HepG2 (cell line): ENCODE data around the gene IFT122. TPM values are rescaled to one million over a fixed set of nuclear protein-coding genes. Genes with fewer than 3 reads are reported as not detected.

Source experiments
- ATAD3A ChIP-seq: sonication (generic); formaldehyde crosslinking; IDR thresholded peaks from 2 replicates; pipeline ENCODE4 v1.4.0; 2020; ENCODE audit warnings: missing genetic modification reagents
- GATAD2A ChIP-seq: IDR thresholded peaks from 2 replicates; pipeline ENCODE4 v1.6.1; 2016
- GZF1 ChIP-seq: sonication (generic); formaldehyde crosslinking; IDR thresholded peaks from 2 replicates; pipeline ENCODE4 v1.5.1; 2020; ENCODE audit warnings: mild to moderate bottlenecking, missing genetic modification reagents
- HMG20B ChIP-seq: conservative IDR thresholded peaks from 2 replicates; pipeline ENCODE4 v1.6.1; 2016; ENCODE audit warnings: missing genetic modification reagents, missing compliant biosample characterization
- HNF4G ChIP-seq, 2 experiments: sonication (generic) in 1 of 2; formaldehyde crosslinking in 1 of 2; IDR thresholded peaks; 2 replicates each; pipeline versions ENCODE4 v1.4.0 to v1.6.1; 2011 to 2020; ENCODE audit warnings: borderline replicate concordance in 2 of 2, low read depth in 2 of 2, mild to moderate bottlenecking in 2 of 2, low read length in 1 of 2, missing genetic modification reagents in 1 of 2, moderate library complexity in 1 of 2
- NCOA1 ChIP-seq: sonication (generic); formaldehyde crosslinking; IDR thresholded peaks from 2 replicates; pipeline ENCODE4 v1.9.0; 2021; ENCODE audit warnings: missing genetic modification reagents
- SKI ChIP-seq: fragments of 450-650 bp; IDR thresholded peaks from one replicate; pipeline ENCODE4 v1.6.1; 2018; ENCODE audit warnings: mild to moderate bottlenecking; ENCODE audit not compliant: partially characterized antibody
- SP5 ChIP-seq: IDR thresholded peaks from 2 replicates; pipeline ENCODE4 v1.6.1; 2016; ENCODE audit warnings: low read depth, borderline replicate concordance
- TCF7L2 ChIP-seq: IDR thresholded peaks from 2 replicates; pipeline ENCODE4 v1.6.1; 2011; ENCODE audit warnings: mild to moderate bottlenecking, low read depth, low read length, moderate library complexity
- ZFAT ChIP-seq: sonication (generic); formaldehyde crosslinking; conservative IDR thresholded peaks from 2 replicates; pipeline ENCODE4 v1.8.1; 2023; ENCODE audit warnings: missing genetic modification reagents, inconsistent platforms
- ZNF256 ChIP-seq: sonication (generic); formaldehyde crosslinking; conservative IDR thresholded peaks from 2 replicates; pipeline ENCODE4 v1.4.0; 2020; ENCODE audit warnings: missing genetic modification reagents
- ZNF501 ChIP-seq: sonication (generic); formaldehyde crosslinking; IDR thresholded peaks from 2 replicates; pipeline ENCODE4 v1.5.1; 2020; ENCODE audit warnings: mild to moderate bottlenecking, moderate library complexity, missing genetic modification reagents
- ZNF772 ChIP-seq: sonication (generic); formaldehyde crosslinking; IDR thresholded peaks from 2 replicates; pipeline ENCODE4 v1.5.0; 2020; ENCODE audit warnings: mild to moderate bottlenecking, missing genetic modification reagents
- ZNF792 ChIP-seq: IDR thresholded peaks from 2 replicates; pipeline ENCODE4 v1.6.1; 2016
- polyA plus RNA-seq, 8 experiments: library from polyadenylated mRNA; depleted of rRNA in 3 of 8; stranded (reverse) in 7 of 8; unstranded in 1 of 8; fragments of >200 nt; fragmentation: Illumina TruSeq in 4 of 8; extraction: Trizol in 4 of 8; gene quantifications; 2 replicates each; pipeline versions ENCODE4 v1.2.1 to v1.2.3, GENCODE V29; 2011 to 2016; ENCODE audit warnings: low read depth in 4 of 8, missing spikeins in 1 of 8, mixed read lengths in 1 of 8; ENCODE audit not compliant: insufficient read depth in 1 of 8
- total RNA-seq, 5 experiments: library from RNA; depleted of rRNA; stranded (reverse); fragments of >200 nt; fragmentation: Illumina TruSeq; extraction: Trizol; gene quantifications; 2 replicates each; pipeline ENCODE4 v1.2.3, GENCODE V29; 2016; ENCODE audit warnings: low read depth in 1 of 5
- TF ChIP-seq, protein P1 (sequence below): sonication (generic); formaldehyde crosslinking; IDR thresholded peaks from 2 replicates; pipeline ENCODE4 v1.4.0; 2020; ENCODE audit warnings: missing genetic modification reagents
- TF ChIP-seq, protein P2 (sequence below): sonication (generic); formaldehyde crosslinking; conservative IDR thresholded peaks from 2 replicates; pipeline ENCODE4 v1.4.0; 2020; ENCODE audit warnings: mild to moderate bottlenecking, missing genetic modification reagents, moderate library complexity
- TF ChIP-seq, protein P3 (sequence below): IDR thresholded peaks from 2 replicates; pipeline ENCODE4 v1.6.1; 2016
- TF ChIP-seq, protein P4 (sequence below): sonication (generic); formaldehyde crosslinking; IDR thresholded peaks from 2 replicates; pipeline ENCODE4 v1.5.1; 2020; ENCODE audit warnings: mild to moderate bottlenecking, moderate library complexity, missing genetic modification reagents
- TF ChIP-seq, protein P5 (sequence below): sonication (generic); formaldehyde crosslinking; IDR thresholded peaks from 2 replicates; pipeline ENCODE4 v1.4.0; 2020; ENCODE audit warnings: missing genetic modification reagents

Gene IFT122
- total and polyA plus RNA-seq, 2 of the 13 experiments (the other 11 are each of a cell fraction or from before 2014, with no cell fraction given), result 10.1 to 10.3 TPM

DNA sequence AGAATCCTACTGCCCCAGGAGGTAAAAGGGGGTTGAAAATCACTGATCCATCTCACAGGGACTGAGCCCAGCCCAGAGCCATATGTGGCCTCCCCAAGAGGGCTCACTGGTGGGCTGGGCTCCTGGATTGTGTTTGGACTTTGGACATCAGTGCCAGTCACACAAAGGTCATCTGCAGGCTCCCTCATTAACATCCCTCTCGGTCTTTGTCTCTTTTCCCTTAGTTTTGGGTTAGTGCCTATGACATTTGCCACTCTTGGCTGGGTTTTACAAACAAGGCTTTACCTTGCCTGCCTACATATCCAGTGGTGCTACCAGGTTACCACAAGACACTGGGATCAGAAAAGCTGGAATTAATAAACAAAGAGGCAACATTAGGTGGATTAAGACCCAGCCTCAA lies 27.9 kb downstream of the IFT122 start (continued):
- TF ChIP-seq, protein P1, sequence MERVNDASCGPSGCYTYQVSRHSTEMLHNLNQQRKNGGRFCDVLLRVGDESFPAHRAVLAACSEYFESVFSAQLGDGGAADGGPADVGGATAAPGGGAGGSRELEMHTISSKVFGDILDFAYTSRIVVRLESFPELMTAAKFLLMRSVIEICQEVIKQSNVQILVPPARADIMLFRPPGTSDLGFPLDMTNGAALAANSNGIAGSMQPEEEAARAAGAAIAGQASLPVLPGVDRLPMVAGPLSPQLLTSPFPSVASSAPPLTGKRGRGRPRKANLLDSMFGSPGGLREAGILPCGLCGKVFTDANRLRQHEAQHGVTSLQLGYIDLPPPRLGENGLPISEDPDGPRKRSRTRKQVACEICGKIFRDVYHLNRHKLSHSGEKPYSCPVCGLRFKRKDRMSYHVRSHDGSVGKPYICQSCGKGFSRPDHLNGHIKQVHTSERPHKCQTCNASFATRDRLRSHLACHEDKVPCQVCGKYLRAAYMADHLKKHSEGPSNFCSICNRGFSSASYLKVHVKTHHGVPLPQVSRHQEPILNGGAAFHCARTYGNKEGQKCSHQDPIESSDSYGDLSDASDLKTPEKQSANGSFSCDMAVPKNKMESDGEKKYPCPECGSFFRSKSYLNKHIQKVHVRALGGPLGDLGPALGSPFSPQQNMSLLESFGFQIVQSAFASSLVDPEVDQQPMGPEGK, result 0 out of 2 replicates have a peak, but pooled peaks have one; percentile 19
- TF ChIP-seq, protein P2, sequence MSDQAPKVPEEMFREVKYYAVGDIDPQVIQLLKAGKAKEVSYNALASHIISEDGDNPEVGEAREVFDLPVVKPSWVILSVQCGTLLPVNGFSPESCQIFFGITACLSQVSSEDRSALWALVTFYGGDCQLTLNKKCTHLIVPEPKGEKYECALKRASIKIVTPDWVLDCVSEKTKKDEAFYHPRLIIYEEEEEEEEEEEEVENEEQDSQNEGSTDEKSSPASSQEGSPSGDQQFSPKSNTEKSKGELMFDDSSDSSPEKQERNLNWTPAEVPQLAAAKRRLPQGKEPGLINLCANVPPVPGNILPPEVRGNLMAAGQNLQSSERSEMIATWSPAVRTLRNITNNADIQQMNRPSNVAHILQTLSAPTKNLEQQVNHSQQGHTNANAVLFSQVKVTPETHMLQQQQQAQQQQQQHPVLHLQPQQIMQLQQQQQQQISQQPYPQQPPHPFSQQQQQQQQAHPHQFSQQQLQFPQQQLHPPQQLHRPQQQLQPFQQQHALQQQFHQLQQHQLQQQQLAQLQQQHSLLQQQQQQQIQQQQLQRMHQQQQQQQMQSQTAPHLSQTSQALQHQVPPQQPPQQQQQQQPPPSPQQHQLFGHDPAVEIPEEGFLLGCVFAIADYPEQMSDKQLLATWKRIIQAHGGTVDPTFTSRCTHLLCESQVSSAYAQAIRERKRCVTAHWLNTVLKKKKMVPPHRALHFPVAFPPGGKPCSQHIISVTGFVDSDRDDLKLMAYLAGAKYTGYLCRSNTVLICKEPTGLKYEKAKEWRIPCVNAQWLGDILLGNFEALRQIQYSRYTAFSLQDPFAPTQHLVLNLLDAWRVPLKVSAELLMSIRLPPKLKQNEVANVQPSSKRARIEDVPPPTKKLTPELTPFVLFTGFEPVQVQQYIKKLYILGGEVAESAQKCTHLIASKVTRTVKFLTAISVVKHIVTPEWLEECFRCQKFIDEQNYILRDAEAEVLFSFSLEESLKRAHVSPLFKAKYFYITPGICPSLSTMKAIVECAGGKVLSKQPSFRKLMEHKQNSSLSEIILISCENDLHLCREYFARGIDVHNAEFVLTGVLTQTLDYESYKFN (CRISPR knock-in tag), result peak; percentile 56
- TF ChIP-seq NCOA1 (CRISPR knock-in tag), result no peak
- no peak for TF ChIP-seq SKI
- TF ChIP-seq, protein P3, sequence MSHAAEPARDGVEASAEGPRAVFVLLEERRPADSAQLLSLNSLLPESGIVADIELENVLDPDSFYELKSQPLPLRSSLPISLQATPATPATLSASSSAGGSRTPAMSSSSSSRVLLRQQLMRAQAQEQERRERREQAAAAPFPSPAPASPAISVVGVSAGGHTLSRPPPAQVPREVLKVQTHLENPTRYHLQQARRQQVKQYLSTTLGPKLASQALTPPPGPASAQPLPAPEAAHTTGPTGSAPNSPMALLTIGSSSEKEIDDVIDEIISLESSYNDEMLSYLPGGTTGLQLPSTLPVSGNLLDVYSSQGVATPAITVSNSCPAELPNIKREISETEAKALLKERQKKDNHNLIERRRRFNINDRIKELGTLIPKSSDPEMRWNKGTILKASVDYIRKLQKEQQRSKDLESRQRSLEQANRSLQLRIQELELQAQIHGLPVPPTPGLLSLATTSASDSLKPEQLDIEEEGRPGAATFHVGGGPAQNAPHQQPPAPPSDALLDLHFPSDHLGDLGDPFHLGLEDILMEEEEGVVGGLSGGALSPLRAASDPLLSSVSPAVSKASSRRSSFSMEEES (CRISPR knock-in tag), result no peak
- TF ChIP-seq SP5 (CRISPR knock-in tag), result no peak
- no peak for TF ChIP-seq TCF7L2
- TF ChIP-seq ZFAT (CRISPR knock-in tag), result no peak
- no peak for TF ChIP-seq GZF1 (CRISPR knock-in tag)
- TF ChIP-seq ATAD3A (CRISPR knock-in tag), result no peak
- no peak for TF ChIP-seq HMG20B (CRISPR knock-in tag)
- TF ChIP-seq ZNF256 (CRISPR knock-in tag), result no peak
- TF ChIP-seq, protein P4, sequence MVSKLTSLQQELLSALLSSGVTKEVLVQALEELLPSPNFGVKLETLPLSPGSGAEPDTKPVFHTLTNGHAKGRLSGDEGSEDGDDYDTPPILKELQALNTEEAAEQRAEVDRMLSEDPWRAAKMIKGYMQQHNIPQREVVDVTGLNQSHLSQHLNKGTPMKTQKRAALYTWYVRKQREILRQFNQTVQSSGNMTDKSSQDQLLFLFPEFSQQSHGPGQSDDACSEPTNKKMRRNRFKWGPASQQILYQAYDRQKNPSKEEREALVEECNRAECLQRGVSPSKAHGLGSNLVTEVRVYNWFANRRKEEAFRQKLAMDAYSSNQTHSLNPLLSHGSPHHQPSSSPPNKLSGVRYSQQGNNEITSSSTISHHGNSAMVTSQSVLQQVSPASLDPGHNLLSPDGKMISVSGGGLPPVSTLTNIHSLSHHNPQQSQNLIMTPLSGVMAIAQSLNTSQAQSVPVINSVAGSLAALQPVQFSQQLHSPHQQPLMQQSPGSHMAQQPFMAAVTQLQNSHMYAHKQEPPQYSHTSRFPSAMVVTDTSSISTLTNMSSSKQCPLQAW (CRISPR knock-in tag), result no peak
- TF ChIP-seq ZNF772 (CRISPR knock-in tag), result no peak
- TF ChIP-seq HNF4G (IDR thresholded peaks at IDR 0.05; ENCODE audit: borderline replicate concordance, low read depth, low read length), result peak; percentile 82
- TF ChIP-seq HNF4G (CRISPR knock-in tag; IDR thresholded peaks at IDR 0.05; ENCODE audit: borderline replicate concordance, low read depth), result no peak
- TF ChIP-seq ZNF792 (CRISPR knock-in tag), result no peak
- peak; percentile 53 for TF ChIP-seq GATAD2A (CRISPR knock-in tag)
- TF ChIP-seq ZNF501 (CRISPR knock-in tag), result 0 out of 2 replicates have a peak, but pooled peaks have one; percentile 36
- TF ChIP-seq, protein P5, sequence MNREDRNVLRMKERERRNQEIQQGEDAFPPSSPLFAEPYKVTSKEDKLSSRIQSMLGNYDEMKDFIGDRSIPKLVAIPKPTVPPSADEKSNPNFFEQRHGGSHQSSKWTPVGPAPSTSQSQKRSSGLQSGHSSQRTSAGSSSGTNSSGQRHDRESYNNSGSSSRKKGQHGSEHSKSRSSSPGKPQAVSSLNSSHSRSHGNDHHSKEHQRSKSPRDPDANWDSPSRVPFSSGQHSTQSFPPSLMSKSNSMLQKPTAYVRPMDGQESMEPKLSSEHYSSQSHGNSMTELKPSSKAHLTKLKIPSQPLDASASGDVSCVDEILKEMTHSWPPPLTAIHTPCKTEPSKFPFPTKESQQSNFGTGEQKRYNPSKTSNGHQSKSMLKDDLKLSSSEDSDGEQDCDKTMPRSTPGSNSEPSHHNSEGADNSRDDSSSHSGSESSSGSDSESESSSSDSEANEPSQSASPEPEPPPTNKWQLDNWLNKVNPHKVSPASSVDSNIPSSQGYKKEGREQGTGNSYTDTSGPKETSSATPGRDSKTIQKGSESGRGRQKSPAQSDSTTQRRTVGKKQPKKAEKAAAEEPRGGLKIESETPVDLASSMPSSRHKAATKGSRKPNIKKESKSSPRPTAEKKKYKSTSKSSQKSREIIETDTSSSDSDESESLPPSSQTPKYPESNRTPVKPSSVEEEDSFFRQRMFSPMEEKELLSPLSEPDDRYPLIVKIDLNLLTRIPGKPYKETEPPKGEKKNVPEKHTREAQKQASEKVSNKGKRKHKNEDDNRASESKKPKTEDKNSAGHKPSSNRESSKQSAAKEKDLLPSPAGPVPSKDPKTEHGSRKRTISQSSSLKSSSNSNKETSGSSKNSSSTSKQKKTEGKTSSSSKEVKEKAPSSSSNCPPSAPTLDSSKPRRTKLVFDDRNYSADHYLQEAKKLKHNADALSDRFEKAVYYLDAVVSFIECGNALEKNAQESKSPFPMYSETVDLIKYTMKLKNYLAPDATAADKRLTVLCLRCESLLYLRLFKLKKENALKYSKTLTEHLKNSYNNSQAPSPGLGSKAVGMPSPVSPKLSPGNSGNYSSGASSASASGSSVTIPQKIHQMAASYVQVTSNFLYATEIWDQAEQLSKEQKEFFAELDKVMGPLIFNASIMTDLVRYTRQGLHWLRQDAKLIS (CRISPR knock-in tag), result no peak
